GM18868 (cell line): Measurements from ENCODE around the gene FGF12.
"Not testable (repeated sequence)": the region's sequence is repeated elsewhere in the genome, so short reads cannot be mapped to it uniquely, and the experiment has no call there.

Experiments used
- ATAC-seq: cut with Tn5 transposase; IDR thresholded peaks from one replicate; pipeline ENCODE4 v1.9.1; 2021; ENCODE audit warnings: mild to moderate bottlenecking, moderate library complexity; ENCODE audit not compliant: unreplicated experiment

Gene FGF12

DNA sequence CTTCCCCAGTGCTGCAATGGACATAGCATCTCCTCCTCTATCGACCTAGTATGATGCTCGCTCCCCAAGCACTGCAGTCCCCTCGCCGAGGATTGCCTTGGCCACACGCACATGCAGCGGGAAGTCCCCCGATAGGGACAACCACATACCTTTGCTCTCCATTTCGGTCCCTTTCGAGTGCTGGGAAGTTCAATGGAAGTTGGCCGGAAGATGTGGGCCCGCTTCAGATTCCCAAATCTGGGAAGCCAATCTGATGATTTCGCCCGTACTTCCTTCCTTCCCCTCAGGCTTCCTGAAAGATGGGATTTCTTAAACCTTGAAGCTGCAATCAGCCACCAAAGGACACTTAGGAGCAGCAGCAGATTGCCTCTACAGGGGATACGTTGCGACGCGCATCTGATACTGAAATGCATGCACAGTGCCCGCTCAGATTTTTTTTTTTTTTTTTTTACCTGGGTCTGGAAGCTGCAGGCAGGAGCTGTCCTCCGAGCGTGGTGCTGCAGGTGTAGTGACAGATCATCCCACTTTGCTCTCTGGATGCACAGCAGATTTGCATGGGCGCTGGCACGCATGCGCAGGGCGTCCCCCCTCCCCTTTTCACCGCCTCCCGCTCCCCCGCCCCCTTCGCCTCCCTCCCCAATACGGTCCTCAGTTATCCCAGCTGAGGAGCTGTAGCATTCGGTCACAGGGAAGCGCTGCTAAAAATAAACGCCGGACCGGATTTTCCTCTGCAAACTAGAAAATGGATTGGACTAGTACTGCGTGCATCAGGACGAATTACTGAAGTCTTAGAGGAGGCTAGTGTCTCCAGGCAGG lies at the start of gene FGF12:
Gene FGF12, minus strand, starts transcription at position 510 of the 816 bp plus-strand sequence.
- ATAC-seq: no peak

DNA sequence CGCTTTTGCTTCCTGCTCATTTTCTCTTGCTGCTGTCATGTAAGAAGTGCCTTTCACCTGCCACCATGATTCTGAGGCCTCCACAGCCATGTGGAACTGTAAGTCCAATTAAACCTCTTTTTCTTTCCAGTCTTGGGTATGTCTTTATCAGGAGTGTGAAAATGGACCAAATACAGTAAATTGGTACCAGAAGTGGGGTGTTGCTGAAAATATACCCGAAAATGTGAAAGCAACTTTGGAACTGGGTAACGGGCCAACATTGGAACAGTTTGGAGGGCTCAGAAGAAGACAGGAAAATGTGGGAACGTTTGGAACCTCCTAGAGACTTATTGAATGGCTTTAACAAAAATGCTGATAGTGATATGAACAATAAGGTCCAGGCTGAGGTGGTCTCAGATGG lies 47.0 kb upstream of the FGF12 start:
- not testable (repeated sequence) for ATAC-seq

DNA sequence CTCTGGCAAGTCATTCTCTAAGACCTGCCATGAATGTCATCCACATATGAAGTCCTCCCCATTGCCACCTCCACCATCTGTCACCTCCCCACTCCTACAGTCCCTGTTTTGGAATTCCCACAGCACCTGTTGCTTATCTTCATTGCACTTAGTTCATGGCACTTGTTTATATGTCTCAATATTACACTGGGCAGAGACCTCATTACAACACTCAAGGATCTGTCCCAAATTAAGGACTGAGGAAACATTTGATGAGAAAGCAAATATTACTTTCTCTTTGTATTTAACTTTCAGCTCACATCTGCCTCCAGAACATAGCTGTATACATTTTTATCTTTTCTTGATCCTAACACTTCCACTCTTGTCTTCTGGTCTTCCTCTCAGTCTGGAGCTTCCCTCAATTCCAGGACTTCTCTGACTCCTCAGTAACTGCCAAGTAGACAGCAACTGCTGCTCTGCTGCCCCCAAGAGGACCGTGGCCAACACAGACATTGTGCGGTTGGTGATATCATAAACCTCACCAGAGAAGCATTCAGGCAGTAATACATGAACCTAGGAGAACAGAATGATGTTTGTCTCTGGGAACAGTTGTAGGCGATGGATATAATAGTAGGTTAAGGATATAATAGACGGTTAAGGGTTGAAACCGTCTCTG lies 45.0 kb upstream of the FGF12 start:
- no peak for ATAC-seq

DNA sequence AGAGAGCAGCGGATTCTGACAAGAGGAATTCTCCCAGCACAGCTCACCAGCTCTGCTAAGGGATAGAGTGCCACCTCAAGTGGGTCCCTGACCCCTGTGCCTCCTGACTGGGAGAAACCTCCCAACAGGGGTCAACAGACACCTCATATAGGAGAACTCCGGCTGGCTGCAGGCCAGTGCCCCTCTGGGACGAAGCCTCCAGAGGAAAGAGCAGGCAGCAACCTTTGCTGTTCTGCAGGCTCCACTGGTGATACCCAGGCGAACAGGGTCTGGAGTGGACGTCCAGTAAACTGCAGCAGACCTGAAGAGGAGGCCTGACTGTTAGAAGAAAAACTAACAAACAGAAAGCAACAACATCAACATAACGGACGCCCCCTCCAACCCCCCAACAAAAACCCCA lies 31.3 kb upstream of the FGF12 start:
- no peak for ATAC-seq

DNA sequence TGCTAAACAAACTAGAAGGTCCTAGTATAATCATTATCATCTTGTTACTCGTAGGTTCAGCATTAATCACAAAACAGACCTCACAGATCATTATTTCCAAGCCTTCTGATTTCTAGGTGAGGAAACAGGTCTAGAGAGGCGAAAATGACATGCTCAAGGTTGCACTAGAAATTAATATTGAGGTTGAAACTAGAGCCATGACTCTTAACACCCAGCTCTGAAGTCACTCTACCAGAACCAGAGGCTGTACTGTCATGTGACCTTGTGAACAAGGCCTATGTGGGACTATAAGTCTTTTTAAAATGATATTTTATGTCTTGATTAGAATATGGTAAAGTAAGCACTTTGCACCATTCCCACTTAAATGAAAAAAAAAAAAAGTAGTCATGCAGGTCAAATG lies 23.8 kb upstream of the FGF12 start:
- no peak for ATAC-seq

DNA sequence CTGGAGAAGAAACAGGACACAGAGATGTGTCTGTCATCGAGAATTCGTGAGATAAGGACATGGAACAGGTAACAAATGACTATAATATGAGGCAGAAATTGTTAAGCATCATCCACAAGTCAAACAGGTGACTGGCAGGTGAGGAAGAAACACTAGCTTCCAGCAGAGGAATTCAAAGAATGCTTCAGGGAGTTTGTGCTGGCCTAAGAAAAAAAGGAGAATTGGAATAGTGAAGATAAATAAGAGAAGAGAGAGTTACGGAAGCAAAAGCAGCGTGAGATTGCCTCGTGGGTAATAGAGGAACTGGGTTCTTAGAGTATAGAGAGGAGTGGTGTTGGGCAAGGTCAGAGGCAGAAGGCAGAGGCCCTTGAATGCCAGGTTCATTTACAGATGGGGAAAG lies 22.9 kb upstream of the FGF12 start:
- no peak for ATAC-seq

DNA sequence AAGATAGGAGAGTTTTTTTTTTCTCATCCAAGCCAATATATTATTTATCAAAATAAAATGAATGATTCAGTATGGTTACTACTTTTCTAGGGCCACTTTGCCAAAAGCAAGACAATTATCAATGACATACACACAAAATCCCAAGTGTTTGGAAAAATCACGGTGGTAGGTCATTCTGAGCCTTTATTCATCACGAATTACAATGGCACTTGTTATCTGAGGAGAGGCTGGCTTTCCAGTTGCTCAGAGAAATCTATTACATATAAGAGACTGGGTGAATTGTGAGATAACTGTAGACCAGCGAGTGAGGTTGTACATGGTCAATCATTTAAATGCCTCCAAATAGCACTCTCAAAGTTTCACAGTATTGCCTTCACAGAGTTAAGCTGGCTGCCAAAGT lies 20.4 kb upstream of the FGF12 start:
- no peak for ATAC-seq

DNA sequence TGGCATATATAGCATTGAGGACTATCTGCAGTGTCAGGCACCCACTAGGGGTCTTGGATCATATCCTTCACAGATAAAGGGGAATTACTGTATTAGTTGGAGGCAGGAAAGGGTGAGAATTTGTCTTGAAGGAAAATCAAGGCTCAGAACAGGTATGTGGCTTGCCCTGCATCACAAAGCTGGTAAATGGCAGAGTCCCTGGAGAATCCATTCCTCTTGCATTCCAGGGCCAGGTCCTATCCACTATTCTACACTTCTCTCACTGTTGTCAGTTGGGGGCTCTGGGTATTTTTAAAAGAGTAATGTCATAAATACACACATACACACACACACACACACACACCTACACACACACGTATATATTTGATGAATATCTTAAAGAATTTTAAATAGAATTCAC lies 19.8 kb upstream of the FGF12 start:
- no peak for ATAC-seq

DNA sequence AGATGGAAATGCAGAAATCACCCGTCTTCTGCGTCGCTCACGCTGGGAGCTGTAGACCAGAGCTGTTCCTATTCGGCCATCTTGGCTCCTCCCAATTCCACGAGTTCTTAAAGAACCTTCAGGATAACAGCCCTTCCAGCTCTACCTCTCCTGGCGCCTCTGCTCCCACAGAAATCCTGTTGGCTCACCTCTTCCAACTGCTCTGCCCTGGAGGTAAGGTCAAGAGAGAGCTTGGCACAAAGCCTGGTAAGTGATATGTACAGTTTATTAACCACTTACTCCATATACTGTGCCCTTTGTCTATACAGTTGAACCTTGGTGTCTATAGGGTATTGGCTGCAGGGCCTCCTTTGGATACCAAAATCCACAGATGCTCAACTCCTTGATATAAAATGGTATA lies 17.8 kb upstream of the FGF12 start:
- no peak for ATAC-seq

DNA sequence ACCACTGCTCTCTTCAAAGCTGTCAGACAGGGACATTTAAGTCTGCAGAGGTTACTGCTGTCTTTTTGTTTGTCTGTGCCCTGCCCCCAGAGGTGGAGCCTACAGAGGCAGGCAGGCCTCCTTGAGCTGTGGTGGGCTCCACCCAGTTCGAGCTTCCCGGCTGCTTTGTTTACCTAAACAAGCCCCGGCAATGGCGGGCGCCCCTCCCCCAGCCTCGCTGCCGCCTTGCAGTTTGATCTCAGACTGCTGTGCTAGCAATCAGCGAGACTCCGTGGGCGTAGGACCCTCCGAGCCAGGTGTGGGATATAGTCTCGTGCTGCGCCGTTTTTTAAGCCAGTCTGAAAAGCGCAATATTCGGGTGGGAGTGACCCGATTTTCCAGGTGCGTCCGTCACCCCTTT lies 17.3 kb upstream of the FGF12 start:
- not testable (repeated sequence) for ATAC-seq

DNA sequence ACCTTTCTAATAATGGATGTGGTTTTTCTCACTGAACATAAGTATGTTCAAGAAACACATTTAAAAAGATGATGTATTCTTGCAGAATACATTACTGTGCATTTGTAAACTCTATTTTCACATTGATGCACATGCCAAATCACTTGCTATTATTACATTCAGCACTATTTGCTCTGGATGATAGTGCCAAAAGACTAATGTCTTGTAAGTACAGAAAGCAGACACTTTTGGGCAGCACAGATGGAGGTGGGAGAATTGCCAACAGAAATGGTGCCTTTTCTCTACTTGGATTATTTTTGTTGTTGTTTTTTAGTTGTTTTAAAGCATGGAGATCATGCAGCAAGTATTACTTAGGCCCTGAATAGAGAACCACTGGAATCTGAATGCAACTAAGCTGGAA lies 10.2 kb upstream of the FGF12 start:
- ATAC-seq: no peak

DNA sequence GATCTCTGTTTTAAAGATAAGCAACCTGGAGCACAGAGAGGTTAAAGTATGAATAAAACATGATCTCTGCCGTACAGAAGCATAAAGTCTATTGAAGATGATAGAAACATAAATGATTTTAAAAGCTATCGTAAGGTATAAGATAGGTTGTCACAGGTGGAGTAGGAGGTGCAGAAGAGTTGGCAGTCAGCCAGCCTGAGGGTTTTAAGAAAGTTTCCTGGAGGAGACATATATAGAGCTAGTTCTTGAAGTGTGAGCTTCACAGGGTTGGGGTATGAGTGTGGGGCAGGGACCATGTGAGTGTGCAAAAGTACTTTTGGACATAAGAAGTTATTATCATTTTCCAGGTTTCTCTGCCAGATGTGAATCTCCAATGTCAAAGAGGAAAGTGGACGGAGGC lies 3.9 kb upstream of the FGF12 start:
- ATAC-seq: no peak

DNA sequence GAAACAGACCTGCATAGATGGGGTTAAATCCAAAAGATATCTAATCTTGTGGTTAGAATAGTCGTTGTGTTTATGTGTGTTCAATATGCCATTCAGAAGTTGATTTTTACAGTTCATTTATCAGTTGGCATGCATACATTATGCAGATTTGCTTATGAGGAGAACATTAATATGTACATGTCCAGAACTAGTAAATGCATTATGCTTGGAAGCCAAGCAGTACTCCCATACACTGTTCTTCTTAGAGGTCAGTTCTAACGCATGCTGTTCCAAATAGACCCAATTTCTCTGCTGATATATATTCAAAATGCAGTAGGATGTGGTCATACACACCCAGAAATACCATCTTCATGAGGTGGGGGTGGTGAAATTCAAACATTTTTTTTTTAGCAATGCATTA lies 956 bp downstream of the FGF12 start:
- no peak for ATAC-seq

DNA sequence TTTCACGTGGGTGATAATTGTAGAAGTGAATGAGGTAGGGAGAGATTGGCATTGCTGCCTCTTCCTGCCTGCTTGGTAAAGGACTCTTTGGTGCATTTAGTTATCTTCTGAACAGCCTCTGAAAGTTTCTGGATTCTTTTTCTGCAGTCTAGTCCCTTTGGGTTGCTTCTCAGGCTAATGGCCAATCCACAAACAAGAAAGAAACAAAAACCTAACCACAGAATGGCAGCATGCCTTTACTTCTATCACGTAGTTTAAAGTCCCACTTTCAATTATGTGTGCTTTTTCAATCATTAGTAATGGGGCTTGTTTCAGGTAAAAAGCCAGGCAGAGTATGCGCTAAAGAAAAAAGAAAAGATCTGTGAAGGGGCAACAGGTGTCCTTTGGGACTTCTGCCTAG lies 7.4 kb downstream of the FGF12 start:
- ATAC-seq: no peak

DNA sequence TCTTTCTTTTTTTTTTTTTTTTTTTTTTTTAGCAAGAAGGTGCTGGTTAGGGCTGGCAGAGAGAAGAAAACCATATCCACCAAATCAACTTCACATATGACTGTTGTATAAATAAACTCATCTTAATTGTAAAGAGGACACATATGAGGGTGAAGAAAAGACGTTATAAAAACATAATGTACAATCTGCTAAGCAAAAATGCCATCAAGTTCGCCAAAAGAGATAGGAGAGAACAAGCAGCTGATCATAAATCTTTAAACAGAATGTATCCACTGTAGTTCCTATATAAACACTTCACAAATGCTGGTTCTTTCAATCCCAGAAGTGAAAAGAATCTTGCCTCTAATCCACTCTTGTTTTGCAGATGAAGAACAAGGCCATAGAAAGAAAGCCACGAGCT lies 9.2 kb downstream of the FGF12 start:
- ATAC-seq: no peak

DNA sequence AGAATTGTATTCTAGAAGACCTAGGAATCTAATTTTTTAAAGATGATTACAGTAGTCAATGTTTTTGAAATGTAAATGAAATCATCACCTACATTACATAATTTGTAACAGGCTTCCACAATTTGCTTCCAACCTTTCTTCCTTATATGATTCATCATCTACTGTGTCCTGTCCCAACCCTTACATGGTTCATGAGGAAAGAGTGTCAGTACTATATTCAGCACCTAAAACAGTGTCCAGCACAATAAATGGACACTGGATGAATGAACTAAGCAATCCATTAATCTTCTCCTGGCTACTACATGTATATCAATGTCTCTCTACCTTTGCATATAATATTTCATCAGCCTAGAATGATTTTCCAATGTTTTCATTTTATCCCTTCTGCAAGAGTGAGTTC lies 12.2 kb downstream of the FGF12 start:
- no peak for ATAC-seq

DNA sequence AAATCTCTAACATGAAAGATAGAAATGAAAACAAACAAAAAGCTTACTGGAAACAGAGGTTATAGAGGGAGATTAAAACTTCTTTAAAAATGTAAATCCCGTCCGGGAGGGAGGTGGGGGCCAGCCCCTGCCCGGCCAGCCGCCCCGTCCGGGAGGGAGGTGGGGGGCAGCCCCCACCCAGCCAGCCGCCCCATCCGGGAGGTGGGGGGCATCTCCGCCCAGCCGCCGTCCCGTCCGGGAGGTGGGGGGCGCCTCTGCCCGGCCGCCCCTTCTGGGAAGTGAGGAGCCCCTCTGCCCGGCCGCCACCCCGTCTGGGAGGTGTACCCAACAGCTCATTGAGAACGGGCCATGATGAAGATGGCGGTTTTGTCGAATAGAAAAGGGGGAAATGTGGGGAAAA lies 16.2 kb downstream of the FGF12 start:
- ATAC-seq: not testable (repeated sequence)

DNA sequence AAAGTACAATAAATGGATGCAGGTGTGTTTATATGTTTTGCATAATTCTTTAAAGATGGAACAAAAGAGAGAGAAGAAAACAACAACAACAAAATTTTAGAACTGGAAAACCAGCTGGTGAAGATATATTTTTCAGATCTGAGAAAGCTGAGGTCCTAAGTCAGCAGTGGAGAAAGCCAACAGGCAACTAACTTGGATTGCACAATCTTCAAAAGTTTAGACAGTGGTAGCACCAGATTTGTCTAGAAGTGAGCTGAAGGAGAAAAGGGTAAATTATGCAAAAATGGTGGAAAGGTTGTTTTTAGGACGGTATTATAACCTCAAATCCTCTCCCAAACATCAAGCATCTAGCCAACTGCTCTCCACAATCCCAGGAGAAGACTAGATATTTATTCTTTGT lies 17.0 kb downstream of the FGF12 start:
- no peak for ATAC-seq

DNA sequence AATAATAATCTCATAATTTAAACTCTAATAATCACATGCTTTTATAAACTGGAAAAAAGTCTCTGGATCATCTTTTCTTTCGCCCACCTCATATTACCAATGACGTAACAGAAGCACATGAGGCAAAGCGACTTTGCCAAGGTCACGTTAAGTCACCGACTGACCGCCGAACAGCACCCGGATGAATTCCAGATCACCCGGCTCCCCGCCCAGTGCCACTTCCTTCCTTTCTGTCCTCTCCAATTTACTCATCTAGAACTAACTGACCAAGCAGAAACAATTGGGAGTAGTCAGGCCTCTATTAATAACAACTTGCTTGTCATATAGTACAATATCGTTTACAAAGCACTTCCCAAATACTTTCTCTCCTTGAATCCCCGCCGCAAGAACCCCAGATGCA lies 21.1 kb downstream of the FGF12 start:
- ATAC-seq: no peak

DNA sequence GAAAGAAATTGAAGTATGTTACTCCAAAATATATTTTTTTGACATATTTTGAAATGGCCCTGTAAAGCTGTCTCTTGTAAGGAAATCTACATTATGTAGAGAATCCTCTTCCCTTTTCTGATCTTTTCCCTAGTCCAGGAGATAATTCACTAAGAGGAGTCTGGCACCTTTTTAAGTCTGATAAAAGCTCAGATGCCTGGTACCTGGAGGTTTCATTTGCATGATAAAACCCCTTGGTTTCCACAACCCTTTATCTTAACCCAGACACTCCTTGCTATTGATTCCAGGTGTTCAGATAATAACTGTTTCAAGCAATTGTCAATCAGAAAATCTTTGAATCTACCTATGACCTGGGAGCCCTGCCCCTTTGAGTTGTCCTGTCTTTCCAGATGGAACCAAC lies 26.5 kb downstream of the FGF12 start:
- ATAC-seq: no peak

DNA sequence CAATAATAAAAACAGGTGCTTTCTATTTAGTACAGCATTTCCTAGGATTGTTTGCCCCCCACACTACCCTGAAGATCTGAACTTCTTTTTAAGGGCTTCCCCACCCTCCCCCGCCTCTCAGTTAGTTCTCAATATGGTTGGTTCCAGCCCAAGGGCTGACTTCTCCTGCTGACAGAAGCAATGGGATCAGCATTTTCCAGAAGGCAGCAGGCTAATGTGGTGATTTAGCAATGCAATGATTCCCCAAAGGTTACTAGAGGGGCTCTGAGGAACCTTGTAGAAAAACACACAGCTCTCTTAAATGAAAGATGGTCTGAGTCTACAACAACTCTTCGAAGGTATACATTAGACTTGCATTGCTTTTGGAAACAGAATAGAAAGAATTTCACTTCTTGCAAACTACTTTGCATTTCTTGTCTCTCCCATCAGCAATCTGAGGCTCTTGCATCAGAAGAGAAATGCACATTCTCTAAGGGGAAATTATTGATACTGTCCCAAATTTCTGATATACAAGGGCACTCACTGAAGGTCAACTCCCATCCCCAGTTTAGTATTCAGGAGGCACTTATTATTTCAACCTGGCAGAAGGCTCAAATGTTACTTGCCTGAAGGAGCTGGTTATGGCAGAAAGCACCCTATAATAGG lies 30.3 kb downstream of the FGF12 start:
- ATAC-seq: no peak

DNA sequence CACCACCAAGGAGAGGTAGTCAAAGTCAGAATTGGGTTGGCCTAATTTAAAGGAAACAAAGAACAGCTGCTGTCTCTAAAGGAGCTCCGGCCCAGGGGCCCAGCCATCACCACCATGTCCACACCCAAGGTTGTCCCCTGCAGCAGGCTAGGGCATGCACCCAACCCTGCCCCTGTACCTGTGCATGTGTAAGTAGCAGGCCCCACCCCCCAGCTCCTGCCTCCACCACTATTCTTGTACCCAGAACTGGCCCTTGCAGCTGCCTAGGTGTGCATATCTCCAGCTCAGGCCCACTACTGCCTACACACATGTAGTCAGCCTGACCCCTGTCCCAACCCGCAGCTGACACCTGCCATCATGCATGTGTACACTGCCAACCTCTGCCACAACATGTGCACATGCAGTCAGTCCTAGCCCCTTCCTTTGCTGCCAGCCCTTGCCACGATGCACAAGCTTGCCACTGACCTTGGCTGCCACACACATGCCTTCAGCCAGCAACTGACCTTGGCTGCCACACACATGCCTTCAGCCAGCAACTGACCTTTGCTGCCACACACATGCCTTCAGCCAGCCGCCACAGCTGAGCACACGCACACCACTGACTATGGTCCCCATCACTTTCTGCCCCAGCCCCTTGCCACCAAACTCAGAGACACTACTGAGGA lies 39.7 kb downstream of the FGF12 start:
- no peak for ATAC-seq
